Astrocyte of the hippocampus (primary cell): ENCODE measurements around the gene RNF149.
"Not testable (repeated sequence)": the region's sequence is repeated elsewhere in the genome, so short reads cannot be mapped to it uniquely, and the experiment has no call there.

Source experiments
- DNase-seq: peaks from one replicate; pipeline ENCODE4 v3.0.0; 2011; ENCODE audit warnings: low read depth, low spot score

The RNF149 gene, protein sequence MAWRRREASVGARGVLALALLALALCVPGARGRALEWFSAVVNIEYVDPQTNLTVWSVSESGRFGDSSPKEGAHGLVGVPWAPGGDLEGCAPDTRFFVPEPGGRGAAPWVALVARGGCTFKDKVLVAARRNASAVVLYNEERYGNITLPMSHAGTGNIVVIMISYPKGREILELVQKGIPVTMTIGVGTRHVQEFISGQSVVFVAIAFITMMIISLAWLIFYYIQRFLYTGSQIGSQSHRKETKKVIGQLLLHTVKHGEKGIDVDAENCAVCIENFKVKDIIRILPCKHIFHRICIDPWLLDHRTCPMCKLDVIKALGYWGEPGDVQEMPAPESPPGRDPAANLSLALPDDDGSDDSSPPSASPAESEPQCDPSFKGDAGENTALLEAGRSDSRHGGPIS

DNA sequence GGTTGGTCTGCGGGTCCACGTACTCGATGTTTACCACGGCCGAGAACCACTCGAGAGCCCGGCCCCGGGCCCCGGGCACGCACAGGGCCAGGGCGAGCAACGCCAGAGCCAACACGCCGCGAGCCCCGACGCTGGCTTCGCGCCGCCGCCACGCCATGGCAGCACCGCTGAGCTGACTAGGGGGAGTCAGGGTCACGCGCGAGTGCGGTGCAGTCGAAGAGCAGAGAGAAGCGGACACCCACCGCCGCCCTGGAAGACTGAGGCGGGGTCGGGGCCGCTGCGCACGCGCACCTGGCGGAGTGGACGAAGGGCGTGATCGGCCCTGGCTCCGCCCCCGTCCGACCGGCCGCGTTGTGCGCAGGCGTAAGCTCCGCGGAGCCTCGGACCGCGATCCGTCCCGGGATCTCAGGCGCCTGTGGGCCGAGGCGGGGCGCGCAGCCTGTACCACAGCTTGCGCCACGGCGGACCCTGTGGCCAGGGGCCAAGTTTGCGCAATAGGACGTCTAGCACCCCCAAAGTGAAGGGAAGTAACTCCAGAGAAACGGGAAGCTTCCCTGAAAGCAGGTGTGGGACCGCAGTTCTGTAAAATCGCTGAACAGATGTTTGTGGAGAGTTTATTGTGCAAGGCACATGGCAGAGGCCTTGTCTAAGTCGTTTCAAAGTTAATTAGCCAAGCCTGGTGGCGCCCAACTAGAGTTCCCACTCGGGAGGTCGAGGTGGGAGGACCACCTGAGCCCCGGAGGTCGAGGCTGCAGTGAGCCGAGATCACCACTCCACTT, at the start of gene RNF149:
Gene RNF149, minus strand, starts transcription at position 270 of the 779 bp plus-strand sequence. Its CDS starts 113 bp downstream, at position 157.
- peak; percentile 97 for DNase-seq

DNA sequence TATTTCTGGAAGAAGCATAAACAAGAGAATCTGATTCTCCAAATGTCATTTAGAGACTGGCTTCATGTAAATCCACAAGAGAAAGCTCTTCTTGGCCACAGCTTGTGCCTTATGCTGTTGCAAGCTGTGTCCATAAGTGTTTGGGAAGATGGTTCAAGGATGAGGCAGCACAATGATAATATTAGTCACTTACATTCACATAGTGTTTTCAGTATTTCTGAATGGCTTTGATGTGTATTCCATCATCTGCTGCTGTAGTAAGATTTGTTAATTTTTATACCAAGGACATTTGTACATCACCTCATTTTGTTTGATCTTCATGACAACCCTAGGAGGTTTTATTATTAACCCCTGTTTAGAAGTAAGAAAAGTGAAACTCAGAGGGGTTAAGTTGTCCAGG, 48.9 kb upstream of the RNF149 start:
- no peak for DNase-seq

DNA sequence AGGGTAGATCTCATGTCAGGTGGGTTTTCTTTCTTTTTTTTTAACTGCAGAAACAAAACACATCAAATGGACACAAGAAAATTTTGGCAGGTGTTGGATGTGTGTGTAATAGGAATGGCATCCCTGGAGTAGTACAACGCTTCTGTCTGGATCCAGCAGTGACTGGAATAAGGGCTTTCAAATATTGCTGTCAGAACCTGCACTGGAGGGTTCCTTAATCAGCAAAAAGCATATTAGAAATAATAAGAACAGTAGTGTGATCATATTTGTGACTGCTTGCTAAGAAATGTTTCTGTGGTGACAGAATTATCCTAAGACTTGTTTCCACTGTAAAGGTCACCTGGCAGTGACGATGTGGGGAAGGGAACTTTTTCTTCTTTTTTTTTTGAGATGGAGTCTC, 48.0 kb upstream of the RNF149 start:
- peak; percentile 60 for DNase-seq

DNA sequence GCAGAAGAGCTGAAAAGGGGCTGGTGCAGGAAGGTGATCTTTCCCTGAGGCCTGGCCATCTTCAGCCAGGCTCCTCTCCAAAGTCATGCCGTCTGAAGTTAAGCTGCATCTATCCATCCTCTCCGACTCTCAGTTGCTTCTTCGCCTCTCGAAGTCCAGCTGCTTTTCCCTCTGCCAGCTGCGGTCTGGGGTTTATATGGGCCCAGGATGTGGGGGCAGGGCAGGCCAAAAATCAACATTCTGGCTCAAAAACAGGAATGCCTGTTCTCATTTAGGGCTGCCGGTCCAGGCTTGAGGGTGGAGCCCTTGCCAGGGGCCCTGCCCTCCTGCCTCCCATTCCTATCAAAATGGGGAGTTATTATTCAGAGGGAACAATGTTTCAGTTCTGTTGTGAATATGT, 47.6 kb upstream of the RNF149 start:
- no peak for DNase-seq

DNA sequence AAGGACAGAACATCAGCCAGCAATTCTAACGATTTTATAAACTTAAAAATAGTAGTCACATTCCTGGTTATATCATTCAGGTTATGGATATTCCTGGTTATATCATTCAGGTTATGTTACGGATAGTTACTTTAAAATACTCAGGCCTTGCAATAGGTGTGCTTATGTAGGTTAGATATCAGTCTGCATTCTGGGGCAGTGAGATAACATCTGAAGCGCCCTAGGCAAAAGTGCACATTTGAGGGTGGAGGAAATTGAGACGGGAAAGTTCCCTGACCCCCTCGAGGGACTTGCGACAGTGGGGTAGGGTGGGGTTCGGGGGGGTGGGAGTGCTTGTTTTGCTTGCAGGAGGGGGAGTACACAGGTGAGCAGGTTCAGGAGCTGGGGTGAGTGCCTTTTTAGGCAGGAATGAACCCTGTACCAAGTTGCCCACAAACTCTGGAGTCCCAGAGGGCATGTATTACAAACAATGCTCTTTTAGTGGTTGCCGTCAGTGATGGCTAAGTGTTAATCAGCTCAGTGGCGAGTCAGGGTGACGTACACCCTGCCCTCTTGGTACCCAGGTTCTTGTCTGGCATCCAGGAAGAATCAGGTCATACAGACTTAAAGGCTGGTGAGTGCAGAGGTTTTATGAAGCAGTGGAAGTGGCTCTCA, 47.0 kb upstream of the RNF149 start:
- no peak for DNase-seq

DNA sequence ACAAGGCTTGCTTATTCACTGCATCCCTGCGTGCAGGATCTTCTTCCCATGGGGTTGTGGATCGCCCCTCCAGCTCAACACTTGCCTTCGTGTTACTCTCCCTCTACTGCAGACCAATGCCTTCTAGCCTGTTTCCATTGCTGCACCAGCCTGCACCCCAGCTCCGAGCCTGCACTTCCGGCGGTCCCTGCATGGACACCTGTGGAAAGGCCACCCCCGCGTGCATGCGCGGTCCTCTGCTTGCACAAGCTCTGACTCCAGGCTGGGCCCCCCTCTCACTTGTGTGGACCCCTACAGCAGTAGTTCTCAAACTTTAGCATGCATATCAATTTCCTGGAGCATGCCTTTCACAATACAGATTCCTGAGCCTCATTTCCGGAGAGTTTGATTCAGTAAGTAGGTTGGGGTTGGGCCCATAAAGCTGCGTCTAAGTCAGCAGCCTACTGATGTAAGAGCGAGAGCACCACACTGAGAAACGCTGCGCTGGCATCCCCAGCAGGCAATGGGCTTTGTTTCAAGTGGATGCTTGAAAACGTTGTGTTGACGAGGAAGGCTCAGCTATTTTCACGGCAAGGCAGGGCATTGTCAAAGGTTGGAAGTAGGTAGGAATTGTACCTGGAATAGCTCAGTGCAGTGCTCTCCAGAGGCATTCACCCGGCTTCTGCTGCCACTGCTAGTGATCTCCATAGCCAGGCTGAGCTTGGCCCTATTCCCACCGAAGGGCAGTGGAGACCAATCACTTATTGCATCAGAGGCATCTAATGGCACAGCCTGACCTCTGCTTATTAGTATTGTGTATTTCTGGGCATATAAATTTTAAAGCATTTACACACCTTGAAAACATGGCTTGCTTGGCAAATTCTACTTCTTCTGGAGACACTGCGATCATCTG, 46.2 kb upstream of the RNF149 start:
- no peak for DNase-seq

- DNase-seq, result not testable (repeated sequence)
Measured at GRCh38 chr2:101352631-101353030, 44.1 kb upstream of the RNF149 start.

GRCh38 chr2:101351207-101351606, 42.7 kb upstream of the RNF149 start:
- no peak for DNase-seq

DNA sequence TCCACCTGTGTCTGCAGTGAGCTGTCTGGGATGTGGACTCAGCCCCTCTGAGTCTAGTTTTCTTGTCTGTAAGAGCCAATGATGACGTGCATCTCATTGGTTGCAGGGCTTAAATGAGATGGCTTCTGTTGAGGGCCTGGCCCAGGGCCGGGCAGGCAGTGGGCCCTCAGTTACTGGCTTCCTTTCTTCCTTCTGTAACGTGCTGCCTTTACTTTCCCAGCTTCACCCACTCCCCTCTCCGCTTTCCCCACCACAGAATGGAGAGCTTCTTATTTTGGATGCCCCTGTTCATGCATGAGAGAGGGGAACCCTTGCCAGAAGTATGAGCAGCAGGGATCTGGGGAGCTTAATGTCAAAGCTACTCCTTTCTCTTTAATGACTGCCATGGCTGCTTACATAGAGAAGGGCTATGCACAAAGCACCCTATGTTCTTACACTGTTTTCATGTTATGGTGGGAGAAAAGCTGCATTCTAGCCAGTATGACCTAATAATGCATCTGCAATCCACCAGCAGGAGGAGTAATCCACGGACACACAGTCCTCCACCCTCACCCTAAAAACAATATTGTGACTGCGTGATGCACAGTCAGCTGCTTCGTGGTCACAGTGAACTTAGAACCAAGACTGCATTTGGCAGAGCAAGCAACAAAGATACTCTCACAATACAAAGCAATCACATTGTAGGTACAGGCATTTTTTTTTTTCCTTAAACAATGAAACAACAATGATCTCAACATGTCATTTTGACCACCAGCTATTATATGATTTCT, 41.6 kb upstream of the RNF149 start:
- peak; percentile 43 for DNase-seq

GRCh38 chr2:101348883-101349282, 40.4 kb upstream of the RNF149 start:
- DNase-seq, result no peak

GRCh38 chr2:101346909-101347308, 38.4 kb upstream of the RNF149 start:
- no peak for DNase-seq

GRCh38 chr2:101344137-101344536, 35.6 kb upstream of the RNF149 start:
- DNase-seq, result no peak

- no peak for DNase-seq
Measured at GRCh38 chr2:101342625-101343008, 34.1 kb upstream of the RNF149 start.

GRCh38 chr2:101341901-101342624, 33.6 kb upstream of the RNF149 start:
- peak; percentile 86 for DNase-seq

DNA sequence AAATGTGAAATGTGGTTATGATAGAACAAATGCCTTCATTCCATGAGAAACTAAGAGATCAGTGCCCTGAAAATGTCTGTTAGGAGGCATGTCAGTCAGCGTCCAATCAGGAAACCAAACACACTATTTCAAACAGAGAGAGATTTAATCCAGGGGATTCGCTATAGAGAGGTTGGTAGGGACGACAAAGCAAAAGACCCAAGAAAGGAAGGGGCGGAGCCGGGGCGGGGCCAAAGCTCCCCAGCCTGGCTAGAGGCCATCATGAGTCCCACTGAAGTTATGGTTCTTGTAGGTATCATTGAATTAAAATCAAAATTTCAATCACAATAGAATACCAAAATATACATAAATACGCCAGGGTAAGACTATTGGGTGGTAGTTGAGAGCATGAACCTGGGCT, 32.9 kb upstream of the RNF149 start:
- no peak for DNase-seq

DNA sequence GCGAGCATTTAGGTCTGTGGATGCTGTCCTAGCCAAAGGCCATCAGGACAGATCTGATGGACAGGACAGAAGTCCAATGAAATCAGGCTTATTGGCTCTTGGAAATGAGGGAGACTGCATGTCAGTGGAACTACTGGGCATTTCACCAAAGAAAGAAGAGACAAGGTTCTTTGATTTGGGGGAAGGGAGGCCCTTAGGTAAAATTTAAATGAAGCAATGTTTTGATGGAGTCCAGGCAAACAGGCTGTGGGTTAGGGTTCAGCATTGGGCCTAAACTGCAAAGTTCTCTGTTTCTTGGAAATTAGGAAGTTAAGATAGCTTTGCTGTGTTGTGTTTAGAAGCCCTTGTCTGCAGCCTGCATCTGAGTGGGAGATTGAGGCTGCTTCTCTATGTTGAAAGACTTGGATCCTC, 31.6 kb upstream of the RNF149 start:
- peak; percentile 21 for DNase-seq

DNA sequence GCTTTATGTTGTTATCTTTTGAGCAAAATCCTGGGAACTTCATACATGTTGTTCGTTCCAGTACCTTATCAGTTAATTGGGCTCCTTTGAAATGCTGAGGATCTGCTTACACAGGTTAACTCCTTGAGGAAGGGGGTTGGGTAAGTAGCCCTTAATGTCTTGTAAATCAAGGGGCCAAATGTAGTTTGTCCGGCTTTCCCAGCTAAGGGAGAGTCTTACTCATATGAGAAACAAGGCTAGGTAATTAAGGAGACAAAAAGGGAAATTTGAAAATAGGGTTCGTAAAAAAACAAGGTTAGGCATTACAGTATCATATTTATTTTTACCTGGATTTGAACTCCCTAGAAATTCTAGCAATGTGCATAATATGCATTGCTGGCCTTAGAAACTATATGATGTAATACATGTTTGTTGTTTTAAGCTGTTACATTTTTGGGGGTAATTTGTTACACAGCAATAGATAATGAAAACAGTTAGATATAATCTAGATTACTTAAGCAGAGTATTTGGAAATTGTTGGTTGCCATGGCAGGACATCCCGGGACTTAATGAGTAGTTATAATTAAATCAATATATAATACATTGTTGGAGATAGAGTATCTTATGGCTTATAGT, 30.9 kb upstream of the RNF149 start:
- no peak for DNase-seq

GRCh38 chr2:101337877-101338276, 29.4 kb upstream of the RNF149 start:
- DNase-seq, result peak; percentile 66
